Spleen (tissue), 11 donors: Measurements from ENCODE around the gene NPY4R. TPM values are rescaled to one million over a fixed set of nuclear protein-coding genes. Genes with fewer than 3 reads are reported as not detected.
A peak's percentile ranks its signal among the peaks of the same experiment; 100 is the strongest.
"Not testable (repeated sequence)": the region's sequence is repeated elsewhere in the genome, so short reads cannot be mapped to it uniquely, and the experiment has no call there.

Experiments used
- DNase-seq: peaks from one replicate; pipeline ENCODE4 v3.0.0-alpha.2; 2020
- H3K27ac ChIP-seq, 8 donors: fragments of 200-600 bp; sonication (generic) in 7 of 8; 1 replicate in 4 of 8; 2 replicates in 4 of 8; pipeline versions ENCODE4 v1.5.0 to v1.8.0; 2016 to 2021; ENCODE audit warnings: inconsistent platforms in 4 of 8, mild to moderate bottlenecking in 4 of 8, moderate library complexity in 1 of 8
- H3K27me3 ChIP-seq, 7 donors: fragments of 200-600 bp; sonication (generic) in 6 of 7; replicated peaks in 1 of 7; 1 replicate in 4 of 7; 2 replicates in 3 of 7; pipeline versions ENCODE4 v1.5.0 to v1.8.0; 2016 to 2021; ENCODE audit warnings: inconsistent platforms in 3 of 7, mild to moderate bottlenecking in 1 of 7
- H3K36me3 ChIP-seq, 6 donors: fragments of 200-600 bp; sonication (generic) in 5 of 6; 1 replicate in 4 of 6; 2 replicates in 2 of 6; pipeline versions ENCODE4 v1.5.0 to v1.8.0; 2016 to 2021; ENCODE audit warnings: inconsistent platforms in 2 of 6
- H3K4me1 ChIP-seq, 6 donors: fragments of 200-600 bp; sonication (generic) in 5 of 6; 1 replicate in 3 of 6; 2 replicates in 3 of 6; pipeline versions ENCODE4 v1.5.0 to v1.8.0; 2016 to 2021; ENCODE audit warnings: inconsistent platforms in 3 of 6
- H3K4me3 ChIP-seq, 8 donors: fragments of 200-600 bp; sonication (generic) in 7 of 8; 1 replicate in 4 of 8; 2 replicates in 4 of 8; pipeline versions ENCODE4 v1.5.0 to v1.8.0; 2016 to 2021; ENCODE audit warnings: inconsistent platforms in 4 of 8, mild to moderate bottlenecking in 4 of 8, moderate library complexity in 2 of 8
- H3K9me3 ChIP-seq, 8 donors: fragments of 200-600 bp; sonication (generic) in 7 of 8; 1 replicate in 4 of 8; 2 replicates in 4 of 8; pipeline versions ENCODE4 v1.5.0 to v1.8.0; 2016 to 2021; ENCODE audit warnings: inconsistent platforms in 4 of 8
- WGBS, 5 donors: extraction: QIAGEN DNeasy Blood & Tissue Kit in 3 of 5; methylation state at CpG; one replicate each; pipeline versions ENCODE4 v1.1.5 to v1.1.7; 2013 to 2018; 5-methylcytosine and 5-hydroxymethylcytosine counted together
- intact Hi-C: fragments of 100-400 bp; cut with DNase I; formaldehyde crosslinking; loops from one replicate; pipeline ENCODE4 v1.15.0; 2023; ENCODE audit warnings: low total_unique reads
- polyA plus RNA-seq, 3 donors: library from polyadenylated mRNA; stranded (reverse); fragments of 200-250 nt; gene quantifications; one replicate each; pipeline ENCODE4 v1.2.1, GENCODE V29; 2013
- total RNA-seq, 7 donors: library from RNA; depleted of rRNA in 3 of 7; stranded (reverse); fragments of >200 nt in 3 of 7; fragmentation: NEBNext Ultra II Directional in 4 of 7; extraction: Animal tissue kit (Norgen Biotek cat#: 25700) in 4 of 7; gene quantifications; one replicate each; pipeline versions ENCODE4 v1.1.0 to v1.2.1, GENCODE V29; 2016 to 2021
- donor health status: healthy with polysubstance abuse.
- donor health status: DM: no; HTN: no; CAD: no; lungs with moderate emphysema.
- donor health status: DM: no; HTN: no; CAD: no.
- donor health status: Bipolar disorder and iron deficiency.
- donor health status: healthy.
- donor health status: DM: no; HTN: no; CAD: no.
- donor health status: DM: yes; HTN: yes; CAD: no.

Gene NPY4R
- total and polyA plus RNA-seq, 10 donors: not detected

- H3K27me3 ChIP-seq, H3K4me3 ChIP-seq, H3K4me1 ChIP-seq, intact Hi-C loops, H3K36me3 ChIP-seq, H3K27ac ChIP-seq, H3K9me3 ChIP-seq: not testable (repeated sequence)
- peak; percentile 10 for DNase-seq
- WGBS, 5 donors: 20 to 40% (median 33%) methylated on average over 1 of the region's 1 CpG; no CpG with 5 or more reads in 2 of the 5 donors
Measured at GRCh38 chr10:46443422-46443821, 22.3 kb downstream of the NPY4R start.

GRCh38 chr10:46442706-46443275 is 23.0 kb downstream of the NPY4R start:
- H3K9me3 ChIP-seq, H3K36me3 ChIP-seq, intact Hi-C loops, H3K4me1 ChIP-seq, H3K4me3 ChIP-seq, H3K27me3 ChIP-seq, H3K27ac ChIP-seq: not testable (repeated sequence)
- DNase-seq: peak; percentile 31
- 75 to 89% (median 76%) methylated on average over 8 to 10 of the region's 10 CpGs for WGBS, 5 donors

GRCh38 chr10:46441837-46442278 is 23.9 kb downstream of the NPY4R start:
- H3K9me3 ChIP-seq, H3K27ac ChIP-seq, H3K4me1 ChIP-seq, H3K27me3 ChIP-seq, intact Hi-C loops, DNase-seq, H3K4me3 ChIP-seq, H3K36me3 ChIP-seq: not testable (repeated sequence)
- 51 to 95% (median 79%) methylated on average over 3 to 6 of the region's 7 CpGs for WGBS, 5 donors

- H3K9me3 ChIP-seq, H3K4me1 ChIP-seq, intact Hi-C loops, H3K27ac ChIP-seq, H3K4me3 ChIP-seq, H3K36me3 ChIP-seq, H3K27me3 ChIP-seq: not testable (repeated sequence)
- peak; percentile 36 for DNase-seq
- WGBS, 5 donors: no CpG with 5 or more reads among the region's 4 CpGs
Measured at GRCh38 chr10:46440942-46441341, 24.8 kb downstream of the NPY4R start.

- H3K27ac ChIP-seq, H3K9me3 ChIP-seq, H3K27me3 ChIP-seq, H3K4me3 ChIP-seq, H3K4me1 ChIP-seq, DNase-seq, intact Hi-C loops, H3K36me3 ChIP-seq: not testable (repeated sequence)
- no CpG with 5 or more reads among the region's 2 CpGs for WGBS, 5 donors
Measured at GRCh38 chr10:46423550-46423949, 42.2 kb downstream of the NPY4R start.

GRCh38 chr10:46419570-46420379 is 46.0 kb downstream of the NPY4R start:
- H3K4me3 ChIP-seq, intact Hi-C loops, H3K36me3 ChIP-seq, H3K27me3 ChIP-seq, DNase-seq, H3K9me3 ChIP-seq, H3K4me1 ChIP-seq, H3K27ac ChIP-seq: not testable (repeated sequence)
- WGBS, 5 donors: 54 to 66% (median 63%) methylated on average over 4 of the region's 13 CpGs

GRCh38 chr10:46418283-46418682 is 47.5 kb downstream of the NPY4R start:
- H3K4me1 ChIP-seq, intact Hi-C loops, H3K27me3 ChIP-seq, H3K9me3 ChIP-seq, H3K27ac ChIP-seq, H3K36me3 ChIP-seq, DNase-seq, H3K4me3 ChIP-seq: not testable (repeated sequence)
- 58 to 92% (median 63%) methylated on average over 2 to 5 of the region's 7 CpGs for WGBS, 5 donors

- H3K27me3 ChIP-seq, H3K4me1 ChIP-seq, H3K9me3 ChIP-seq, H3K27ac ChIP-seq, H3K36me3 ChIP-seq, DNase-seq, intact Hi-C loops, H3K4me3 ChIP-seq: not testable (repeated sequence)
- 76 to 85% (median 80%) methylated on average over 3 to 6 of the region's 6 CpGs for WGBS, 5 donors
Measured at GRCh38 chr10:46415291-46415690, 50.5 kb downstream of the NPY4R start.

- H3K27ac ChIP-seq, H3K27me3 ChIP-seq, H3K4me3 ChIP-seq, DNase-seq, intact Hi-C loops, H3K9me3 ChIP-seq, H3K4me1 ChIP-seq, H3K36me3 ChIP-seq: not testable (repeated sequence)
- WGBS, 5 donors: no CpG with 5 or more reads among the region's 5 CpGs
Measured at GRCh38 chr10:46412665-46413064, 53.1 kb downstream of the NPY4R start.

GRCh38 chr10:46411123-46411522 is 54.6 kb downstream of the NPY4R start:
- intact Hi-C loops, H3K4me3 ChIP-seq, H3K27ac ChIP-seq, H3K36me3 ChIP-seq, DNase-seq, H3K4me1 ChIP-seq, H3K27me3 ChIP-seq: not testable (repeated sequence)
- peaks cover 0 to 14% (median 7%) of the 10 kb centered on the region in 8 donors for H3K9me3 ChIP-seq
